Activated CD4-positive, alpha-beta T cell treated with anti-CD3 and anti-CD28 coated beads for 48 hours (primary cell): ENCODE data around the gene SLX9.

Source experiments
- DNase-seq: peaks from one replicate; pipeline ENCODE4 v3.0.0-alpha.2; 2020

The SLX9 gene

GRCh38 chr21:44949161-44949778 lies 9.4 kb downstream of the SLX9 start:
- no peak for DNase-seq

GRCh38 chr21:44949779-44950198 lies 10.0 kb downstream of the SLX9 start:
- DNase-seq = peak; percentile 87

GRCh38 chr21:44950351-44950750 lies 10.5 kb downstream of the SLX9 start:
- no peak for DNase-seq

- no peak for DNase-seq
Observed at GRCh38 chr21:44951186-44951915, 11.5 kb downstream of the SLX9 start.

- no peak for DNase-seq
Observed at GRCh38 chr21:44952116-44952928, 12.5 kb downstream of the SLX9 start.

GRCh38 chr21:44952929-44953627 lies 13.2 kb downstream of the SLX9 start:
- DNase-seq = no peak

- DNase-seq = no peak
Observed at GRCh38 chr21:44953628-44954021, 13.8 kb downstream of the SLX9 start.

- DNase-seq = no peak
Observed at GRCh38 chr21:44954281-44954771, 14.5 kb downstream of the SLX9 start.

GRCh38 chr21:44955141-44955797 lies 15.4 kb downstream of the SLX9 start:
- no peak for DNase-seq

- DNase-seq = no peak
Observed at GRCh38 chr21:44955798-44956175, 16.0 kb downstream of the SLX9 start.

- DNase-seq = no peak
Observed at GRCh38 chr21:44956356-44957046, 16.7 kb downstream of the SLX9 start.

- DNase-seq = no peak
Observed at GRCh38 chr21:44957047-44957831, 17.4 kb downstream of the SLX9 start.

- no peak for DNase-seq
Observed at GRCh38 chr21:44957901-44958451, 18.1 kb downstream of the SLX9 start.

GRCh38 chr21:44958471-44959191 lies 18.8 kb downstream of the SLX9 start:
- DNase-seq = no peak

- DNase-seq = no peak
Observed at GRCh38 chr21:44959376-44960091, 19.7 kb downstream of the SLX9 start.

- DNase-seq = no peak
Observed at GRCh38 chr21:44960141-44961092, 20.6 kb downstream of the SLX9 start.

- DNase-seq = no peak
Observed at GRCh38 chr21:44962403-44962966, 22.7 kb downstream of the SLX9 start.

- no peak for DNase-seq
Observed at GRCh38 chr21:44964381-44964780, 24.6 kb downstream of the SLX9 start.
